AG04450 (cell line): ENCODE measurements around the gene CCDC158. TPM values are rescaled to one million over a fixed set of nuclear protein-coding genes. Genes with fewer than 3 reads are reported as not detected.

Experiments used
- CTCF ChIA-PET: fragments of 300-600, 350-600 bp; formaldehyde crosslinking; extraction: SDS; loops from one replicate; lab custom pipeline; 2022; ENCODE audit warnings: antibody characterized with exemption, inconsistent platforms; lab: Charles Lee
- POLR2A ChIA-PET: fragments of 350-600 bp; formaldehyde crosslinking; extraction: SDS; loops from one replicate; lab custom pipeline; 2021; ENCODE audit warnings: antibody characterized with exemption, inconsistent platforms; lab: Yijun Ruan, JAX
- DNase-seq: peaks from one replicate; pipeline ENCODE4 v3.0.0-alpha.2; 2011; ENCODE audit warnings: low read depth, low spot score
- H3K27ac ChIP-seq: one replicate; pipeline ENCODE4 v1.5.1; 2012; ENCODE audit warnings: low read depth, low read length, control low read depth
- H3K27me3 ChIP-seq: one replicate; pipeline ENCODE4 v1.6.0; 2012; ENCODE audit warnings: low read length; ENCODE audit not compliant: control insufficient read depth, insufficient read depth
- H3K4me3 ChIP-seq: 2 replicates; pipeline ENCODE4 v1.5.1; 2011; ENCODE audit warnings: mild to moderate bottlenecking, low read depth, low read length, control low read depth
- H3K9me3 ChIP-seq: 2 replicates; pipeline ENCODE4 v1.5.1; 2012; ENCODE audit warnings: low read length; ENCODE audit not compliant: control insufficient read depth, insufficient read depth
- polyA plus RNA-seq: library from polyadenylated mRNA; depleted of rRNA; stranded (reverse); fragments of >200 nt; gene quantifications from 2 replicates; pipeline ENCODE4 v1.2.3, GENCODE V29; 2011
- TF ChIP-seq, protein P1 (sequence below): IDR thresholded peaks from 2 replicates; pipeline ENCODE4 v1.5.1; 2011; ENCODE audit warnings: low read depth, low read length, control low read depth, inconsistent platforms

Gene CCDC158
- polyA plus RNA-seq, 1 experiment = not detected

DNA sequence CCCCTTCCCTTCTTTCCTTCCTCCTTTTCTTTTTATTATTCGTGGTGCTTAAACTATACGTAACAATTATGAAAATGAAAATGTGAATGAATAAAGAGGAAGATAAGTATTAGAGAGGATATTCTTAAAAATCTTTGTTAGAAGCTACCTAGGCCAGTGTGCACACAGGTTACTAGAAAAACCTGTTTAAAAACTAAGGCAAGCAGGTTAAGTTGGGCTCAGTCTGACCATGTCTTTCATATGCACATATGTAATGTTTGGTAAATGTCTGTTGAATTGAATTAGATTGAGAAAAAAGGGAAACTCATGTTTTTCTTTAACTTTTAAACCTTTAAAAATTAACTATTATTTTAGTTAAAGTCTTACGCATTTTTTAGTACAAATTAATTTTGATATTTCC lies 21.9 kb upstream of the CCDC158 start:
- Histone ChIP-seq H3K27ac (no peak overlapping the region), H3K4me3 (no peak overlapping the region), H3K27me3 (peaks cover 9% of the 10 kb centered on the region), H3K9me3 (no peaks in the 10 kb centered on the region)
- TF ChIP-seq, protein P1, sequence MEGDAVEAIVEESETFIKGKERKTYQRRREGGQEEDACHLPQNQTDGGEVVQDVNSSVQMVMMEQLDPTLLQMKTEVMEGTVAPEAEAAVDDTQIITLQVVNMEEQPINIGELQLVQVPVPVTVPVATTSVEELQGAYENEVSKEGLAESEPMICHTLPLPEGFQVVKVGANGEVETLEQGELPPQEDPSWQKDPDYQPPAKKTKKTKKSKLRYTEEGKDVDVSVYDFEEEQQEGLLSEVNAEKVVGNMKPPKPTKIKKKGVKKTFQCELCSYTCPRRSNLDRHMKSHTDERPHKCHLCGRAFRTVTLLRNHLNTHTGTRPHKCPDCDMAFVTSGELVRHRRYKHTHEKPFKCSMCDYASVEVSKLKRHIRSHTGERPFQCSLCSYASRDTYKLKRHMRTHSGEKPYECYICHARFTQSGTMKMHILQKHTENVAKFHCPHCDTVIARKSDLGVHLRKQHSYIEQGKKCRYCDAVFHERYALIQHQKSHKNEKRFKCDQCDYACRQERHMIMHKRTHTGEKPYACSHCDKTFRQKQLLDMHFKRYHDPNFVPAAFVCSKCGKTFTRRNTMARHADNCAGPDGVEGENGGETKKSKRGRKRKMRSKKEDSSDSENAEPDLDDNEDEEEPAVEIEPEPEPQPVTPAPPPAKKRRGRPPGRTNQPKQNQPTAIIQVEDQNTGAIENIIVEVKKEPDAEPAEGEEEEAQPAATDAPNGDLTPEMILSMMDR = no peak
- DNase-seq = no peak
- ChIA-PET POLR2A (no interaction called here), CTCF (interaction anchor here (4.1 kb wide), 1 partner anchor 12 kb away, joined by 13 read pairs; no protein-coding TSS in a partner anchor)

DNA sequence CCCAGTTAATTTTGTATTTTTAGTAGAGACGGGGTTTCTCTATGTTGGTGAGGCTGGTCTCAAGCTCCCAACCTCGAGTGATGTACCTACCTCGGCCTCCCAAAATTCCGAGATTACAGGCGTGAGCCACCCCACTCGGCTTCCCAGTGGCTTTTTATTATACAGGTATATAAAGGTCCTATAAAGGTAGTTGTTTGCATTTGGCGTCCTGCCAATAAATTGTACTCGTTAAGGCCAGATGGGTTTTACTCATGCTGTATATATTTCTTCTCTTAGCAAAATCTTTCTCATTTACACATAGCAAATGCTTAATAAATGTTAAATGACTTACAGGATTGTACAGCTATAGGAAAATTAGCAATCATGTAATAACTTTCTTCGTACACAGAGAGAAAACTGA lies 20.9 kb upstream of the CCDC158 start:
- ChIA-PET POLR2A (no interaction called here), CTCF (interaction anchor here (1.3 to 4.1 kb wide), 2 partner anchors 11 to 62 kb away, joined by 3 to 13 read pairs; no protein-coding TSS in a partner anchor)
- no peak for DNase-seq
- H3K9me3 ChIP-seq = no peaks in the 10 kb centered on the region
- no peak overlapping the region for H3K4me3 ChIP-seq
- H3K27me3 ChIP-seq = peaks cover 14% of the 10 kb centered on the region
- no peak overlapping the region for H3K27ac ChIP-seq
- TF ChIP-seq, protein P1 = no peak

DNA sequence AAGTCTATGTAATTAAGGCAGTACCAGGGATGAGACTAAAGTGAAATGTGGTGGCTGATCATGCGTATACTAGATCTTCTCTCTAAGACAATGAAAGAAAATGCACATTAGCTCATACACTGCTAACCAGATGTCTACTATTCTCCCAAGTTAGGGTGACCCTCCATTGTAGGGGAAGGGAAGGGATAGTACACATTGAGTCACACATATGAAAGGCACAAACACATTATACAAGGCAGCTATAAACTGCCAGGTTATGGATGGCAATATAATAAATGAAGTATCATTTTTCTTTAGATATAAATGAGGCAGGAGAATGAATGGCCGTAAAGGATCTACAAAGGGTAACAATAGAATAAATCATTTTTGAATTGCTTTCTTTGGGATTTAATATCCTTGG lies 18.6 kb upstream of the CCDC158 start:
- TF ChIP-seq, protein P1 = no peak
- CTCF ChIA-PET = interaction anchor here (0.8 to 4.1 kb wide), 2 partner anchors 9 to 65 kb away, joined by 3 to 13 read pairs; no protein-coding TSS in a partner anchor
- DNase-seq = no peak
- Histone ChIP-seq H3K27me3 (peaks cover 35% of the 10 kb centered on the region), H3K4me3 (no peak overlapping the region), H3K27ac (no peak overlapping the region), H3K9me3 (no peaks in the 10 kb centered on the region)
- POLR2A ChIA-PET = no interaction called here

DNA sequence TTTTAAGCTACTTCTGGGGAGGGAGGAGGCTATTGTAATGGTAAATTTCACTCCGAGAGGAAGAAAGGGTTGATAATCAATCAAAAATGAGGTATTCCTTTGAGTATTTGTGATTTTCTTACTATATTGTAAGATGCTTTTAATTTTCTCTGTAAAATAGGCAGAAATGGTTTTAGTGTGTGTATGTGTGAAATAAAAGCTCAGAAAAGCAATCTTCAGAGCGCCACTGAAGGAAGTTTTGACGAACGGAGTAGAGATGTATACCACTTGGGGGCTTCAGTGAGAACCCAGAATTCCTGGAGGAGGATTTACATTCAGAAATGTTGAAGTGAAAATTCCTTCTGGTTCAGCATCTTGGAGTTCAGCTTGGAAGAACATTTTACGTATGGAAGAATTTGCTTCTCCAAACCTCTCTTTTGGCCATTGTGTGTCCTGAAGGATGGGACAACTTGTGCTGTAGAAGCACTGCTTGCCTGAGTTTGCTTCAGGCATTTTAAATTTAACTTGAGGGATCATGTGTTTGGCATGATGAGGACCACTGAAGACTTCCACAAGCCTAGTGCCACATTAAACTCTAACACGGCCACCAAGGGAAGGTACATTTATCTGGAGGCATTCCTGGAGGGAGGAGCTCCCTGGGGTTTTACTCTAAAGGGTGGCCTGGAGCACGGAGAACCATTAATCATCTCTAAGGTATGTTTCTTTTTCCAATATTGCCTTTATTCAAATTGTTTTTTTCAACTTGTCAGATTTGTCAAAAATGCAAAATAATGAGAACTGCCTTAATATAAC lies 14.8 kb upstream of the CCDC158 start:
- H3K9me3 ChIP-seq = no peaks in the 10 kb centered on the region
- no peak overlapping the region for H3K27ac ChIP-seq
- TF ChIP-seq, protein P1 = no peak
- DNase-seq = no peak
- CTCF ChIA-PET = interaction anchor here (0.6 to 9.2 kb wide), 7 partner anchors 32 to 922 kb away, joined by 3 to 262 read pairs (median 7); no protein-coding TSS in a partner anchor
- H3K27me3 ChIP-seq = peaks cover 35% of the 10 kb centered on the region
- POLR2A ChIA-PET = no interaction called here
- no peak overlapping the region; the same call in 1 of the 2 replicates for H3K4me3 ChIP-seq
